SK-N-SH (cell line): ENCODE results near the gene CDH4.

Source experiments
- CHD2 ChIP-seq: fragments of 150-350 bp; IDR thresholded peaks from 2 replicates; pipeline ENCODE4 v1.6.1; 2018; ENCODE audit warnings: low read length; ENCODE audit not compliant: partially characterized antibody
- EP300 ChIP-seq, 2 experiments: IDR thresholded peaks; 2 replicates each; pipeline versions ENCODE4 v1.4.0 to v1.6.1; 2012; ENCODE audit warnings: borderline replicate concordance in 1 of 2, low read depth in 1 of 2, low read length in 1 of 2
- EZH2phosphoT487 ChIP-seq: fragments of 200-600 bp; sonication (generic); IDR thresholded peaks from 2 replicates; pipeline ENCODE4 v1.6.1; 2017; ENCODE audit warnings: low read depth, mixed run types, mild to moderate bottlenecking, antibody characterized with exemption, moderate library complexity, borderline replicate concordance
- RXRA ChIP-seq: IDR thresholded peaks from 2 replicates; pipeline ENCODE4 v1.4.0; 2012; ENCODE audit warnings: low read depth, mild to moderate bottlenecking, borderline replicate concordance
- TCF12 ChIP-seq: IDR thresholded peaks from 2 replicates; pipeline ENCODE4 v1.4.0; 2012
- TEAD4 ChIP-seq: IDR thresholded peaks from 2 replicates; pipeline ENCODE4 v1.4.0; 2012; ENCODE audit warnings: mild to moderate bottlenecking, borderline replicate concordance; ENCODE audit not compliant: insufficient read depth
- TF ChIP-seq, protein P1 (sequence below): fragments of 200-600 bp; sonication (generic); IDR thresholded peaks from 2 replicates; pipeline ENCODE4 v1.6.1; 2017; ENCODE audit warnings: antibody characterized with exemption, mild to moderate bottlenecking, moderate library complexity
- TF ChIP-seq, protein P2 (sequence below): IDR thresholded peaks from 2 replicates; pipeline ENCODE4 v1.4.0; 2012; ENCODE audit warnings: low read depth, borderline replicate concordance
- TF ChIP-seq, protein P3 (sequence below): IDR thresholded peaks from 2 replicates; pipeline ENCODE4 v1.4.0; 2012; ENCODE audit warnings: low read depth, borderline replicate concordance

DNA sequence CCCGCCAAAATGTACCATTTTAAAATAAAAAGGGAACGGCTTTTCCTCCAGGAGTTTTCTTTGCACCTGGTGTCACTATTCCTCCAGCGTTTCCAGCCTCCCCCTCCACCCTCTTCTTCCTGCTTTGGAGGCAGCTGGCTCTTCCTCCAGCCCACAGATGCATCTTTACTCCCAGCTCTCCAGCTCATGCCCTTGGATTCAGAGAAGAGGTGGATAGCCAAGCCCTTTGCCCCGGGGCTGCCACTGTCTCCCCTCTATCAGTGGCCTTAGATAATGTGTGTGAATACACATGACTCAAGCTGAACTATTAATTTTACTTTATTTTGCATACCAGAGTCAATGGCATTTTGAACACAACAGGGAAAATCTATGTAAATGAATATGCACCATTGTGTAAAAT, 15.3 kb upstream of the CDH4 start:
- TF ChIP-seq RXRA, result no peak
- TF ChIP-seq TEAD4, result no peak
- no peak for TF ChIP-seq EZH2phosphoT487
- TF ChIP-seq, protein P1, sequence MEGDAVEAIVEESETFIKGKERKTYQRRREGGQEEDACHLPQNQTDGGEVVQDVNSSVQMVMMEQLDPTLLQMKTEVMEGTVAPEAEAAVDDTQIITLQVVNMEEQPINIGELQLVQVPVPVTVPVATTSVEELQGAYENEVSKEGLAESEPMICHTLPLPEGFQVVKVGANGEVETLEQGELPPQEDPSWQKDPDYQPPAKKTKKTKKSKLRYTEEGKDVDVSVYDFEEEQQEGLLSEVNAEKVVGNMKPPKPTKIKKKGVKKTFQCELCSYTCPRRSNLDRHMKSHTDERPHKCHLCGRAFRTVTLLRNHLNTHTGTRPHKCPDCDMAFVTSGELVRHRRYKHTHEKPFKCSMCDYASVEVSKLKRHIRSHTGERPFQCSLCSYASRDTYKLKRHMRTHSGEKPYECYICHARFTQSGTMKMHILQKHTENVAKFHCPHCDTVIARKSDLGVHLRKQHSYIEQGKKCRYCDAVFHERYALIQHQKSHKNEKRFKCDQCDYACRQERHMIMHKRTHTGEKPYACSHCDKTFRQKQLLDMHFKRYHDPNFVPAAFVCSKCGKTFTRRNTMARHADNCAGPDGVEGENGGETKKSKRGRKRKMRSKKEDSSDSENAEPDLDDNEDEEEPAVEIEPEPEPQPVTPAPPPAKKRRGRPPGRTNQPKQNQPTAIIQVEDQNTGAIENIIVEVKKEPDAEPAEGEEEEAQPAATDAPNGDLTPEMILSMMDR, result no peak
- TF ChIP-seq, protein P2, sequence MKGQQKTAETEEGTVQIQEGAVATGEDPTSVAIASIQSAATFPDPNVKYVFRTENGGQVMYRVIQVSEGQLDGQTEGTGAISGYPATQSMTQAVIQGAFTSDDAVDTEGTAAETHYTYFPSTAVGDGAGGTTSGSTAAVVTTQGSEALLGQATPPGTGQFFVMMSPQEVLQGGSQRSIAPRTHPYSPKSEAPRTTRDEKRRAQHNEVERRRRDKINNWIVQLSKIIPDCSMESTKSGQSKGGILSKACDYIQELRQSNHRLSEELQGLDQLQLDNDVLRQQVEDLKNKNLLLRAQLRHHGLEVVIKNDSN, result no peak
- TF ChIP-seq, protein P3, sequence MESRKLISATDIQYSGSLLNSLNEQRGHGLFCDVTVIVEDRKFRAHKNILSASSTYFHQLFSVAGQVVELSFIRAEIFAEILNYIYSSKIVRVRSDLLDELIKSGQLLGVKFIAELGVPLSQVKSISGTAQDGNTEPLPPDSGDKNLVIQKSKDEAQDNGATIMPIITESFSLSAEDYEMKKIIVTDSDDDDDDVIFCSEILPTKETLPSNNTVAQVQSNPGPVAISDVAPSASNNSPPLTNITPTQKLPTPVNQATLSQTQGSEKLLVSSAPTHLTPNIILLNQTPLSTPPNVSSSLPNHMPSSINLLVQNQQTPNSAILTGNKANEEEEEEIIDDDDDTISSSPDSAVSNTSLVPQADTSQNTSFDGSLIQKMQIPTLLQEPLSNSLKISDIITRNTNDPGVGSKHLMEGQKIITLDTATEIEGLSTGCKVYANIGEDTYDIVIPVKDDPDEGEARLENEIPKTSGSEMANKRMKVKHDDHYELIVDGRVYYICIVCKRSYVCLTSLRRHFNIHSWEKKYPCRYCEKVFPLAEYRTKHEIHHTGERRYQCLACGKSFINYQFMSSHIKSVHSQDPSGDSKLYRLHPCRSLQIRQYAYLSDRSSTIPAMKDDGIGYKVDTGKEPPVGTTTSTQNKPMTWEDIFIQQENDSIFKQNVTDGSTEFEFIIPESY, result no peak
- TF ChIP-seq CHD2, result no peak
- TF ChIP-seq TCF12, result no peak
- no peak for TF ChIP-seq EP300 (IDR thresholded peaks at IDR 0.05; ENCODE audit: borderline replicate concordance in 1 of 2, low read depth in 1 of 2, low read length in 1 of 2)
